Activated naive CD8-positive, alpha-beta T cell treated with anti-CD3 and anti-CD28 coated beads, Interleukin-2, amount 50 U/mL, for 24 hours (primary cell): ENCODE measurements around the gene ARHGAP8.
"Not testable (repeated sequence)": the region's sequence is repeated elsewhere in the genome, so short reads cannot be mapped to it uniquely, and the experiment has no call there.

Experiments
- ATAC-seq: fragments of 150-1000 bp; cut with Tn5 transposase; one replicate; pipeline ENCODE4 v1.10.0; 2021
- DNase-seq: peaks from one replicate; pipeline ENCODE4 v3.0.0; 2021
- H3K27ac Mint-ChIP-seq: one replicate; pipeline ENCODE4 v1.8.0; 2021; ENCODE audit warnings: mild to moderate bottlenecking, mixed read lengths
- H3K27me3 Mint-ChIP-seq: one replicate; pipeline ENCODE4 v1.8.0; 2021; ENCODE audit warnings: mixed read lengths
- H3K36me3 Mint-ChIP-seq: one replicate; pipeline ENCODE4 v1.8.0; 2021; ENCODE audit warnings: low read depth, mixed read lengths
- H3K4me1 Mint-ChIP-seq: one replicate; pipeline ENCODE4 v1.8.0; 2021; ENCODE audit warnings: mixed read lengths
- H3K4me3 Mint-ChIP-seq: one replicate; pipeline ENCODE4 v1.8.0; 2021; ENCODE audit warnings: mild to moderate bottlenecking, moderate library complexity, mixed read lengths
- H3K9me3 Mint-ChIP-seq: one replicate; pipeline ENCODE4 v1.8.0; 2021; ENCODE audit warnings: mixed read lengths

Gene ARHGAP8

DNA sequence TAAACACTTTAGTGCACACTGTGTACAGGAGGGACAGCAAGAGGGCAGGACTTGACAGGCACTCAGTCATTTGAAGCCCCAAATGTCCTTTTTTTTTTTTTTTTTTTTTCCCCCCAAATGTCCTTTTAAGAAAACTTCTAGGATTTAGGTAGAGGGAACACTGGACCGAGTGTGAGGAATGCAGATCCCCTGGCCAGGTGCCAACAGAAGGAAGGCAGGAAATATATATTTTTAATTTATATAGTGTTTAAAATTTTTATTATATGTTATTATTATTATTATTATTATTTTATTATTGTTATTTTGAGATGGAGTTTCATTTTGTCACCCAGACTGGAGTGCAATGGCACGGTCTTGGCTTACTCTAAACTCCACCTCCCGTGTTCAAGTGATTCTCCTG lies 35.5 kb downstream of the ARHGAP8 start:
- Mint-ChIP-seq H3K9me3 (no peaks in the 10 kb centered on the region), H3K36me3 (no peaks in the 10 kb centered on the region), H3K4me3 (no peak overlapping the region), H3K27me3 (peaks cover 2% of the 10 kb centered on the region), H3K4me1 (no peaks in the 10 kb centered on the region), H3K27ac (no peak overlapping the region)
- DNase-seq (no peak), ATAC-seq (no peak)

DNA sequence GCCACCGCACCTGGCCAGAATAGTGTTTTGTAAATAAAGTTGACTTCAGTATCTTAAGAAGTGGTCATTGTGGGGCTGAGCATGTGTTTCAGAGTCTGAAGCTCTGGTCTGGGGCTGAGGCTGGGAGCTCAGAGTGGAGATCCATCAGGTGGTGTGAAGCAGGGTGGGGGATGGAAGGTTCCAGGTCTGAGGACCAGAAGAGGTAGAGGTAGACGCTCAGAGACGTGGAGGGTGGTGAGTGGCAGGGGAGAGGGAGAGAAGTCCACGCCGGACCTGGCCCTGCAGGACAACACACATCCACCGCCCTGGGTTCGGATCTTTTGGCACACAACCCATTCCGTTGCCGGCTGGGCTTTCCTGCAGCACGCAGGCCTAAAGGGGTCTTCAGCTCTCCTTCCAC lies 40.7 kb downstream of the ARHGAP8 start:
- Mint-ChIP-seq H3K9me3 (no peaks in the 10 kb centered on the region), H3K4me3 (no peak overlapping the region), H3K27ac (no peak overlapping the region), H3K27me3 (no peaks in the 10 kb centered on the region), H3K36me3 (no peaks in the 10 kb centered on the region), H3K4me1 (no peaks in the 10 kb centered on the region)
- ATAC-seq (no peak), DNase-seq (no peak)

DNA sequence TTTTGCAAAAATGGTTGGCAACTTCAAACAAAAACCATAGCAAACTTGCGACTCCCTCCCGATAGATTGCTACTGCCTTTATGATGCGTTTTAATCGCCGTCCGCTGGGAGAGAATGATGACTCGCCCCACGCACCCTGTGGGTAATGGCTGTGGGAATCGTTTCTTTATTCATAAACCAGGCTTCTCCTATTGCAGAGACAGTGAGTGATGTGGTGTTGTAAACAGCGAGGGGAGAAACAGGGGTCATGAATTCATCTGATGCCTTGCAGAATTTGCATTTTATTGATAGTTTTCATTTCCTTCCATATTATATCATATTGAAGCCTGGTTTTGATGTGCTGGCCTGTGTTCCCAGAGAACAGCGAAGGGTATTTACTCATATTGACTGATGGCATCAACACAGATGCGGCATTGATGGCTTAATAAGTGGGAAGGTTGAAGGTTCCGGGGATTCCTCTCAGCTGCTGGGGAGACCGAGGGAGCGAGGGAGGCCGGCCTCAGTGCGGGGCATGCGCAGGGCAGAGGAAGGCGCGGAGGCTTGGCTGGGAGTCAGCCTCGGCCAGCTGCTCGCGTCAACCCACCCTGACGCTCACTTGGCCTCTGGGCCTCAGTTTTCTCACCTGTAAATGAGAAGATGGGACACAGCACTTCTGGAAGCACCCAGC lies 41.3 kb downstream of the ARHGAP8 start:
- Mint-ChIP-seq H3K27me3 (no peaks in the 10 kb centered on the region), H3K36me3 (no peaks in the 10 kb centered on the region), H3K9me3 (no peaks in the 10 kb centered on the region), H3K4me1 (no peaks in the 10 kb centered on the region), H3K27ac (no peak overlapping the region), H3K4me3 (no peak overlapping the region)
- ATAC-seq (no peak), DNase-seq (no peak)

DNA sequence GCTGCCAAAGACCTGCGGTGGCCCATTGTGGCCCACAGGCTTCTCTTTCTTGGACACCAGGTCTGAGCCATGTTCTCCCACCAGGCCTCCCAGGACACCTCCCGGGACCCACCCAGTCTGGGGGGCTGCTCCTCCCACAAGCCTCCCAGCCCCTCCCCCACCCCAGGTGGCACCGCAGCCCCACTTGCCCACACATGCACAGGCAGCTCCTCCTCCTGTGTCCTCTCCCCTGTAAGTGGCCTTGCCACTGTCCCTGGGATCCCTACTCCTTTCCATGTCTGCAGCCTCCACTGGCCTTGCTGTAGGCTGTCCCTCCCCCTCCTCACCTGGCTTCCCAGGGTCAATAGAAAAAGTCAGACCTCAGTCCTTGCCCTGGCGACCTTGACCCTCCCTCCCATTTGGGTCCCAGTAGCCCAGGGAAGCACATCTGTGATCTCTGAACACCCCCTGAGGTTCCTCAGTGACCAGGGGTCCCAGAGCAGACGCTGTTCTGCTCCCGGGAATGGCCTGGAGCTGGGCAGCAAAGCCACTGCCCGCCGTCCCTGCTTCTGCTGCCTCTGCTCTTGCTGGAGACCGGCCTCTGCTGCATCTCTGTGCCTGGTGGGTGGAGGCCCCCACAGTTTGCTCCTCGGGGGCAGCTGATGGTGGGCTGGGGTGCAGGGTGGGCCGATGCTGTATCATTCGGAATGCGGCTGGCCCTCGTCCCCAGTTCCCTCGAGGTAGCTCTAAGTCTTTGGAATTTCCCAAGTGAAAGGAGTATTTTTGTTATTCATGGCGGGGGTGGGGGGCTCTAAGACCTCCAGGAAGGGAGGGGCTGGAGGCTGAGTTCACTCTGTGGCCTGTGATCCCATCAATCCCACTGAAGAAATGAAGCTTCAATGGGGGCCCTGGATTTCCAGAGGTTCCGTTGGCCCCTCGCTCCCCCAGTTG lies 43.6 kb downstream of the ARHGAP8 start:
- H3K27me3 Mint-ChIP-seq = no peaks in the 10 kb centered on the region
- H3K9me3 Mint-ChIP-seq = no peaks in the 10 kb centered on the region
- no peak overlapping the region for H3K4me3 Mint-ChIP-seq
- H3K4me1 Mint-ChIP-seq = no peaks in the 10 kb centered on the region
- ATAC-seq = no peak
- H3K36me3 Mint-ChIP-seq = no peaks in the 10 kb centered on the region
- H3K27ac Mint-ChIP-seq = no peak overlapping the region
- no peak for DNase-seq

DNA sequence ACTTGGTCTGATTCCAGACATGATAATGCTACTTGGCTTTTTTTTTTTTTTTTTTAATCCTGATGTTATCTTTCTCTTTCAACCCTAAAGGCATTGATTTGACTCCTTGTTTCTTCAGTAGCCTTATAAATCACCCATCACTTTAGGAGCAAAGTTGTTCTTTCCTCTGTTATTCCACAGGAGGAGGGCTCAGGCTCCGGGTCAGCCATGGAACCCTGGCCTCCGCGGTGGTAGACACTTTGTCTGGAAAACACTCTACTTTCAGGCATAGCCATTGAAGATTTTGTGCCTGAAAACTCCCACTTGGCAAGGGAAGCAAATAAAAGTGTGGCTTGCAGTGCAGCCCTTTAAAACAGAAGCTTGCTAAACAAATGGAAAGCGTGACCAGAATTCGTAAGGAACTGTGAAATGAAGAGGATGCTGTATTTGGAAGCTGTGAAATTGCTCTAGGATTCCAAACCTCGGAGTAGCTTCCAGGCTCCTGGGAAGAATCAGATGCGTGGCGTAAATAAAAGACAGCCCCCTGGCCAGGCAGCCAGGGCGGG lies 44.9 kb downstream of the ARHGAP8 start:
- no peaks in the 10 kb centered on the region for H3K4me1 Mint-ChIP-seq
- no peak overlapping the region for H3K27ac Mint-ChIP-seq
- DNase-seq = no peak
- H3K36me3 Mint-ChIP-seq = no peaks in the 10 kb centered on the region
- ATAC-seq = no peak
- H3K4me3 Mint-ChIP-seq = no peak overlapping the region
- H3K9me3 Mint-ChIP-seq = no peaks in the 10 kb centered on the region
- no peaks in the 10 kb centered on the region for H3K27me3 Mint-ChIP-seq

DNA sequence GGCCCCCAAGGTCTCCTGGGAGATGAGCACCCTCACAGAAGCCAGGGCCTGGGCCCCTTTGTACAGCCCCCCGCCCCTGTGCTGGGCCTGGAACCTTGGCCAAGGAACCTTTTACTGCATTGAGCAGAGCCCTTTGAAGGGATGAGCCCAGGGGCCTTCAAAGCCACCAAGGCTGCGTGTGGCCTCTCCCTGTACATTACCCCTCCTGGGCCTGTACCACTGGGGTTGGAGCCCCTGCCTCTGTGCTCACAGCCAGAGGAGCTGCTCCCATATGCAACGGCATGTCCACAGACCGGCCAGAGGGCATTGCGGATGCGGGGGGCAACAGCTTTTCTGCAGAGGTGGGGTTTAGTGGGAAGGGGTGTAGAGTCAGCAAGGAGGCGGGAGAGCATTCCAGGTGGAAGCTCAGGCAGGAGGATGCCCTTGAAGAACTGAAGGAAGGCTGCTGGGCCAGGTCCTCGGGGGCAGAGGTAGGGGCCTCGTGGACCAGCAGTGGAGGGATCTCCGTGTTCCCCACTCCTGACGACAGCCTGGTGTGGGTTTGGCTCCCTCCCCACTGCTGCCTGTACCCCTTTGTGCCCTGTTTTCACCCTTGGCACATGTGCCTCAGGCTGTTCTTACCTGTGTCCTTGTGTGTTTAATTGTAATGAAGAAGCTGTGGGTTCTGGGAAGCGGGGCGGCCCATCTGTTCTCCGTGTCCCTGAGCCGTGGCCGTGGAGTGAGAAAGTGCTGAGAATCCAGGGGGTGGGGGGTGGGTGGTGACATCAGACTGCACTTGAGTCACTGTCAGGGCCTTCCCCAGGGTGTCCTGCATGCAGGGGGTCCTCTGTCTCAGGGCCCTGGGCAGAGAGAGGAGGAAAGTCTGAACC lies 46.9 kb downstream of the ARHGAP8 start:
- Mint-ChIP-seq H3K27me3 (no peaks in the 10 kb centered on the region), H3K4me1 (peaks cover 5% of the 10 kb centered on the region), H3K9me3 (no peaks in the 10 kb centered on the region), H3K36me3 (no peaks in the 10 kb centered on the region), H3K4me3 (no peak overlapping the region), H3K27ac (no peak overlapping the region)
- ATAC-seq (no peak), DNase-seq (no peak)

DNA sequence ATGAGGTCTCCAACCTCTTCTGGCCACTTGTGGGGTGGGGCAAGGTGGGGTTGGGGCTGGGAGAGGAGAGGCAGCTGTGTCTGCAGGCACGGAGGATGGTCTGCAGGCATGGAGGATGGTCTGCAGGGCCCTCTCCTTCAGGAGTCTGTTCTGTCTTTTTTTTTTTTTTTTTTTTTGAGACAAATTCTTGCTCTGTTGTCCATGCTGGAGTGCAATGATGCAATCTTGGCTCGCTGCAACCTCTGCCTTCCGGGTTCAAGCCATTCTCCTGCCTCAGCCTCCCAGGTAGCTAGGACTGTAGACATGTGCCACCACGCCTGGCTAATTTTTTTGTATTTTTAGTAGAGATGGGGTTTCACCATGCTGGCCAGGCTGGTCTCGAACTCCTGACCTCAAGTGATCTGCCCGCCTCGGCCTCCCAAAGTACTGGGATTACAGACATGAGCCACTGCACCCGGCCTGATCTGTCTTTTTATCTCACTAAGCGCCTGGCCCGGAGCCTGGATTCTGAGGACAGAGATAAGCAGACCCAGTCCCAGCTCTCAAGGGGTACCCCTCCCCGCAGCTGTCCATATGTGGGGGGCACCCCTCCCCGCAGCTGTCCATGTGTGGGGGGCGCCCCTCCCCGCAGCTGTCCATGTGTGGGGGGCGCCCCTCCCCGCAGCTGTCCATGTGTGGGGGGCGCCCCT lies 47.7 kb downstream of the ARHGAP8 start:
- H3K27ac Mint-ChIP-seq, H3K27me3 Mint-ChIP-seq, H3K9me3 Mint-ChIP-seq, ATAC-seq, H3K4me1 Mint-ChIP-seq, H3K4me3 Mint-ChIP-seq, H3K36me3 Mint-ChIP-seq, DNase-seq: not testable (repeated sequence)

DNA sequence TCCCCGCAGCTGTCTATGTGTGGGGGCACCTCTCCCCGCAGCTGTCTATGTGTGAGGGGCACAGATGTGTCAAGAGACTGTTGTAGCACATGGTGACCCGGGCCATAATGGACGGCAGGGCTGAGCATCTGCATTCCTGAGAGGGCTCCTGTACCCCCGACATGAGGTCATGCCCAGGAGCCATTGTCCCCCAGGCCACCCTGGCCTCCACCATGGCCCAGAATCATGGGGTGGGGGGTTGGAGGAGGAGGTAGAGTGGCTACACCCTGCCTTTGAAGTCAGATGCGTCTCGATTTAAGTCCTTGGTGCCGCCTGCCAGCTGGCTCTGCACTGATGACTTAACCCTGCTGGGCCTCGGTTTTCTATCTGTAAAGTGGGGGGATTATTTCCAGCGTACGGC lies 49.1 kb downstream of the ARHGAP8 start:
- no peak for ATAC-seq
- no peak for DNase-seq
- Mint-ChIP-seq H3K4me3 (no peak overlapping the region), H3K9me3 (no peaks in the 10 kb centered on the region), H3K36me3 (no peaks in the 10 kb centered on the region), H3K27ac (no peak overlapping the region), H3K27me3 (no peaks in the 10 kb centered on the region), H3K4me1 (peaks cover 5% of the 10 kb centered on the region)

DNA sequence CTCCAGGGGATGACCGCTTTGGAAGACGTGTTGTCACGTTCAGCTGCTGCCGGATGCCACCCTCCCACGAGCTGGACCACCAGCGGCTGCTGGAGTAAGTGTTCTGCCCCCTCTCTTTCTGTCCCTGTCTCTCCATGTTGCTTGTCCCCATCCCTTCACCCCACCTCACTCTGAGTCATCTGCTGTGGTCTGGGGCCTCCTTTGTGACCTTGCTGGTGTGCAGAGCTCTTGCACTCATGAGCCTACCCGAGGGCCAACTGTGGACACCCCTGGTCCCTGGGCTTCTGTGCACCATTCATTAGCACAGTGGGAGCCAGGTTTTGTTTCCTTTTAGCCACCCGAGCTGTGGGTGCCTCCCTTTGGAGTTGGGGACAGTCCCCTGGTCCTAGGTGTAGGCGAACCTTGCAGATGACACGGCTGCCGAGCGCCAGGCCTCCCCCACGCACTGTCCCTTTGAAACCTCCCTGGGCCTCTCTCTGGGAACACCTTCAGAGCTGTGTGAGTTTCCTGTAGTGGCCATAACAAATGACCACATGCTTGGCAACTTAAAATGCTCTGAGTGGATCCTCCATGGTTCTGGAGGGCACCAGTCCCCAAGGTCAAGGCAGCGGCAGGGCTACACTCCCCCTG lies 49.8 kb downstream of the ARHGAP8 start:
- Mint-ChIP-seq H3K27me3 (no peaks in the 10 kb centered on the region), H3K4me1 (peaks cover 5% of the 10 kb centered on the region), H3K9me3 (no peaks in the 10 kb centered on the region), H3K27ac (no peak overlapping the region), H3K36me3 (no peaks in the 10 kb centered on the region), H3K4me3 (no peak overlapping the region)
- DNase-seq (no peak), ATAC-seq (no peak)

DNA sequence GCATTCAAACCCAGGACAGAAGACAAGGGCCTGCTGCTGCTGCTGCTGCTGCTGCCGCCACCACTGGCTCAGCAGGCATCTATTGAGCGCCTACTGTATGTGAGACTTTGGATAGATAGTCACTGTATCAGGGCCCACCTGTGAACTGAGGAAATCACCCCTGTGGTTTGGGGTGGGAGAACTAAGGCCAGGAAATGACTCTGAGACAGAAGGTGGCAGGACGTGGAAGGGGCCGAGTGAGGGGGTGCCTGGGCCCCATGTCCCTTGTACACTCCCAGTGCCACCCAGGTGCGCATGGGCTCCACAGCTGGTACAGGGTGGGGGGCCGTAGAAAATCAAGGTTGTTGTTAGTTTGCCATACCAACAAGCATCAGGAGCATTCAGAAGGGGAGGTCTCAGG lies 50.6 kb downstream of the ARHGAP8 start:
- H3K4me1 Mint-ChIP-seq = peaks cover 5% of the 10 kb centered on the region
- no peaks in the 10 kb centered on the region for H3K36me3 Mint-ChIP-seq
- H3K4me3 Mint-ChIP-seq = no peak overlapping the region
- no peaks in the 10 kb centered on the region for H3K27me3 Mint-ChIP-seq
- no peak overlapping the region for H3K27ac Mint-ChIP-seq
- DNase-seq = no peak
- ATAC-seq = no peak
- H3K9me3 Mint-ChIP-seq = no peaks in the 10 kb centered on the region

DNA sequence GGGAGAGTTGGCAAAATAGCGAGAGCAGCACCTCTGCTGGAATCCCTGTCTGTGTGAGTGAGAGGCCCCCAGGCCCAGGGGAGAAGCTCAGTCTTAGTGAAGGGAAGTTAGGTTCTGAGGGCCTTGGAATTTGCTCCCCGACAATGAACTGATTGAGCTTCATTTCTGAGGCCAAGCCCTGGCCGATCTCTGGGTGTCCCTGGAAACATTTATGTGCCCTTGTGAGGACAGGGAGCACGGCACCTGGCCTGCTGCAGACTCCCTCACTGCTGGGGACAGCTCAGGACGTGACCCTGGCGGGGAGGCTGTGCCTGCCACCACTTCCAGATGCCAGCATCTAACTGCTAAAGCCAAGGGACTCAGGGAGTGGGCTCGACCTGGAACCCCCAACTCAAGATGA lies 52.0 kb downstream of the ARHGAP8 start:
- Mint-ChIP-seq H3K27me3 (no peaks in the 10 kb centered on the region), H3K36me3 (no peaks in the 10 kb centered on the region), H3K27ac (no peak overlapping the region), H3K4me1 (peaks cover 5% of the 10 kb centered on the region), H3K4me3 (no peak overlapping the region), H3K9me3 (no peaks in the 10 kb centered on the region)
- DNase-seq (no peak), ATAC-seq (no peak)

DNA sequence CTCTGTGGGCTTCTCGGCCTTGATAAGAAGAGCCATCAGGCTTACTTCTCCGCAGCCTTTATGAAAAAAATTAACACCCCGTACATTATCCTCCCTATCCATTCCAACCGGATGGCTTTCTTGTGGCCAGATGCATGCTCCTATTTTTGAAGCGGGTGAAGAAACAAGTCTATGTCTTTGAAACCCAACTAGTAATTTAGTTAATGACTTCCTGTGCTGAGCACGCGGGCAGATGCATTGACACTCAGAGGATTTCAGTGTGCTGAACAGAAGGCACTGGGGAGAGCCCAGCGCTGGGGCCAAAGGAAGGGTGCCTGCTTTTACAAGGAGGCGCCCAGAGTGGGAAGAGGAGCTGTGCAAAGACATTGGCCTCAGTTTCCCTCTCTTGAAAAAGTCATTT lies 53.3 kb downstream of the ARHGAP8 start:
- peaks cover 5% of the 10 kb centered on the region for H3K4me1 Mint-ChIP-seq
- H3K27me3 Mint-ChIP-seq = no peaks in the 10 kb centered on the region
- DNase-seq (no peak), ATAC-seq (no peak)
- no peak overlapping the region for H3K27ac Mint-ChIP-seq
- no peaks in the 10 kb centered on the region for H3K36me3 Mint-ChIP-seq
- no peaks in the 10 kb centered on the region for H3K9me3 Mint-ChIP-seq
- H3K4me3 Mint-ChIP-seq = no peak overlapping the region

DNA sequence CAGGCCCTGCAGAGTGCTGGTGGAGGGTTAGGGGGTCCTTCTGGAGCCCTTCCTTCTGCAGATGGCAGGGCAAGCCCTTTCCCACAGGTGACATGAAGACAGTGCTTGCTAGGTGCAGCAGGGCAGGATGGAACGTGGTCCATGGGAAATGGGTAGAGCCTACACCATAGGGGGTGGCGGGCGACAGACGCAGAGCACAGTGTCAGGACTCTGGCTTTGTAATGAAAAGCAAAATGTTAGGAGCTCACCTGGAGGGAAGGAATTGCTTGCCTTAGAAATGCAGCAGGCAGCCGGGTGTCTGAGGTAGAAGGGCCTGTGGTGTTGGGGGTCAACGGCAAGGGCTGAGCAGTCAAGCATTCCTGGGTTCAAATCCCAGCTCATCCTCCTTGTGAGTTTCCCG lies 54.9 kb downstream of the ARHGAP8 start:
- Mint-ChIP-seq H3K9me3 (no peaks in the 10 kb centered on the region), H3K27me3 (no peaks in the 10 kb centered on the region), H3K4me1 (peaks cover 5% of the 10 kb centered on the region), H3K27ac (no peak overlapping the region), H3K4me3 (no peak overlapping the region), H3K36me3 (no peaks in the 10 kb centered on the region)
- no peak for DNase-seq
- ATAC-seq = no peak
